ENCODE results near the gene TAF1C. TPM values are rescaled to one million over a fixed set of nuclear protein-coding genes. Genes with fewer than 3 reads are reported as not detected.

Gene TAF1C
- polyA plus RNA-seq, 2 of the 4 experiments (the other 2 are of a cell fraction), result 13.2 to 38.6 TPM

DNA sequence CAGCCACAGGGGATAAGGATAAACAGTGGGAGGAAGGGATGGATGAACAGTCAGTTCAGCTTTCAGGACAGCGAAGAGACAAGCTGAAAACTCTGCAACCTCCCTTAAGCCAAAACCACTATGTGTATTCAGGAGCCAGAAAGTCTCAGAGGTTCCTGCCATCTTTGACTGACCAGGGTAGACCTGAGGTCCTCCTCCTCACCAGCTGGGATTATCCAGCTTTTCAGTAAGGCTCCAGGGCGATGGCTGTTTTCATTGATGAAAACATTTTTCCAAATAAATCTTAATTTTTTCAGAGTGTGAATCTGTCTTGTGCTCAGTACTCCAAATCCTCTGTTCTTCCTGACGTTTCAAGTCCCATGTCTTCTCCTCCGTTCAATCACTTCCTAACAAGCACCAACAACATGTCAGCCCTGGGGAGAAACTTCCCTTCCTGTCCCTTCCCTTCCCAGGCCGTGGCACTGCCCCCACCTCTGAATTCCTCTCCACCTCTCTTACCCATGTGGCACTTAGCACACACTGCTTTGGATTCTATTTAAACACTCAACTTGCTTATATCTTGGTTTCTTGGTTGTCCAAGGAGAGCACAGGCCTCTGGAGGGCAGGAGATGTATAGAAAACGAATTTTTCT, 47.1 kb downstream of the TAF1C start:
- TF ChIP-seq HOXA7 (CRISPR knock-in tag; IDR thresholded peaks at IDR 0.05), result no peak
- TF ChIP-seq CEBPB (IDR thresholded peaks at IDR 0.05), result no peak
- TF ChIP-seq NFE2L2 (conservative IDR thresholded peaks at IDR 0.05; ENCODE audit: low read length), result no peak
- no peak for TF ChIP-seq EP300 (IDR thresholded peaks at IDR 0.05)
- no peak for TF ChIP-seq SMC3 (IDR thresholded peaks at IDR 0.05)
- no peak for TF ChIP-seq SREBF2 (IDR thresholded peaks at IDR 0.05)
- TF ChIP-seq CBX2 (IDR thresholded peaks at IDR 0.05; ENCODE audit: borderline replicate concordance, low read depth), result no peak
- TF ChIP-seq, protein P1, sequence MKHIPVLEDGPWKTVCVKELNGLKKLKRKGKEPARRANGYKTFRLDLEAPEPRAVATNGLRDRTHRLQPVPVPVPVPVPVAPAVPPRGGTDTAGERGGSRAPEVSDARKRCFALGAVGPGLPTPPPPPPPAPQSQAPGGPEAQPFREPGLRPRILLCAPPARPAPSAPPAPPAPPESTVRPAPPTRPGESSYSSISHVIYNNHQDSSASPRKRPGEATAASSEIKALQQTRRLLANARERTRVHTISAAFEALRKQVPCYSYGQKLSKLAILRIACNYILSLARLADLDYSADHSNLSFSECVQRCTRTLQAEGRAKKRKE (CRISPR knock-in tag; IDR thresholded peaks at IDR 0.05; ENCODE audit: low read depth), result no peak
- TF ChIP-seq JUNB (IDR thresholded peaks at IDR 0.05), result no peak
- TF ChIP-seq ZSCAN20 (CRISPR knock-in tag; IDR thresholded peaks at IDR 0.05), result no peak
- no peak for TF ChIP-seq POLR2A (IDR thresholded peaks at IDR 0.05; ENCODE audit: low read length)
- Histone ChIP-seq H3K27ac (no peak overlapping the region), H3K4me2 (no peak overlapping the region), H3K9me3 (no peaks in the 10 kb centered on the region), H3K4me3 (no peak overlapping the region), H3K4me1 (peaks cover 5% of the 10 kb centered on the region; the same call in 1 of the 3 replicates)
- ChIA-PET CTCF (interaction anchor here (0.6 to 2.0 kb wide), 6 partner anchors 8 to 183 kb away, joined by 3 to 6 read pairs (median 4); partner anchors contain the start of gene TAF1C), POLR2A (no interaction called here)
- FAIRE-seq (no peak), DNase-seq (ENCODE audit: low read depth in 1 of 2, low spot score in 1 of 2) (no peak), ATAC-seq (no peak)
- 66% methylated on average over 6 of the region's 6 CpGs for WGBS (ENCODE audit: missing lambda C conversion rate)

DNA sequence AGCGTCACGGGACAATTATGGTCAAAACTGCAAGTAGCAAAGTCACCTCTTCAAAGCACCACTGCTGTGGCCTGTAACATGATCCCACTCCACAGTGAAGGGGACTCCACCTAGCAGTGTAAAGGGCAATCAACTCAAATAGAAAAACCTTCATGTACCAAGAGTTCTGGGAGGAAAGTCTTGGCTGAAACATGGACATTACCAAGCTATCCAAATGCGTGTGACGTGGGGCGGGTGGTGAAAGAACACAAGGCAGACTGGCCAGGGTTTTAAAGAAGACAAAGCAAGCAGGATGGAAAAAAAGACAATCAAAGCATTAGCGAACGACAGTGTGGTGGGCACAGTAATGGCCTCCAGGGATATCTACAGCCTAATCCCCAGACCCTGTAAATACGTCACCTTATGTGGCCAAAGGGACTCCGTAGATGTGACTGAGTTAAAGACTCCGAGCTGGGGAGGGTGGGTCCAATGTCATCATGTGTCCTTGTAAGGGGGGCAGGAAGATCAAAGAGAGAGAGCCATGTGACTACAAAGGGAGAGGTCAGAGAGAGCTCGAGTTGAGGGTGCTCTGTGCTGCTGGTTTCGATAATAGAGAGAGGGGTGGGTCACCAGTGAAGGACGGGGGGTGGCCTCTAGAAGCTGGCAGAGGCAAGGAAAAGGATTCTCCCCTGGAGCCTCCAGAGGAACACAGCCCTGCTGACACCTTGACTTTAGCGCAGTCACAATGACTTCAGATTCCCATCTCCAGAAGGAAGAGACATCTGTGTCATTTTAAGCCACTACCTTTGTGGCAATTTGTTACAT, 47.8 kb downstream of the TAF1C start:
- H3K27ac ChIP-seq, result no peak overlapping the region
- ATAC-seq (no peak), FAIRE-seq (no peak), DNase-seq (ENCODE audit: low read depth in 1 of 2, low spot score in 1 of 2) (no peak)
- WGBS (ENCODE audit: missing lambda C conversion rate), result 81% methylated on average over 14 of the region's 14 CpGs
- H3K4me3 ChIP-seq, result no peak overlapping the region
- peaks cover 4% of the 10 kb centered on the region; the same call in 1 of the 3 replicates for H3K4me1 ChIP-seq
- ChIA-PET CTCF (interaction anchor here (0.6 to 2.0 kb wide), 9 partner anchors 7 to 182 kb away, joined by 3 to 6 read pairs (median 4); partner anchors contain the start of genes MBTPS1 and TAF1C), POLR2A (no interaction called here)
- TF ChIP-seq FOXS1 (CRISPR knock-in tag; IDR thresholded peaks at IDR 0.05) (no peak), ZC3H11A (IDR thresholded peaks at IDR 0.05) (no peak), KDM1A (IDR thresholded peaks at IDR 0.05; ENCODE audit: low read depth) (no peak), HEYL (CRISPR knock-in tag; IDR thresholded peaks at IDR 0.05) (no peak), BHLHE40 (IDR thresholded peaks at IDR 0.05; ENCODE audit: low read depth, low read length) (no peak), TP53 (CRISPR knock-in tag; IDR thresholded peaks at IDR 0.05) (no peak), SMC3 (IDR thresholded peaks at IDR 0.05) (no peak), CHD4 (IDR thresholded peaks at IDR 0.05; ENCODE audit: borderline replicate concordance) (no peak), CEBPB (IDR thresholded peaks at IDR 0.05) (no peak), RAD21 (conservative IDR thresholded peaks at IDR 0.05 in 1 of 2, IDR thresholded peaks at IDR 0.05 in 1 of 2) (no peak)
- TF ChIP-seq, protein P2, sequence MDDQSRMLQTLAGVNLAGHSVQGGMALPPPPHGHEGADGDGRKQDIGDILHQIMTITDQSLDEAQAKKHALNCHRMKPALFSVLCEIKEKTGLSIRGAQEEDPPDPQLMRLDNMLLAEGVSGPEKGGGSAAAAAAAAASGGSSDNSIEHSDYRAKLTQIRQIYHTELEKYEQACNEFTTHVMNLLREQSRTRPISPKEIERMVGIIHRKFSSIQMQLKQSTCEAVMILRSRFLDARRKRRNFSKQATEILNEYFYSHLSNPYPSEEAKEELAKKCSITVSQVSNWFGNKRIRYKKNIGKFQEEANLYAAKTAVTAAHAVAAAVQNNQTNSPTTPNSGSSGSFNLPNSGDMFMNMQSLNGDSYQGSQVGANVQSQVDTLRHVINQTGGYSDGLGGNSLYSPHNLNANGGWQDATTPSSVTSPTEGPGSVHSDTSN (IDR thresholded peaks at IDR 0.05), result no peak
- H3K9me3 ChIP-seq, result no peaks in the 10 kb centered on the region
- no peak overlapping the region for H3K4me2 ChIP-seq

DNA sequence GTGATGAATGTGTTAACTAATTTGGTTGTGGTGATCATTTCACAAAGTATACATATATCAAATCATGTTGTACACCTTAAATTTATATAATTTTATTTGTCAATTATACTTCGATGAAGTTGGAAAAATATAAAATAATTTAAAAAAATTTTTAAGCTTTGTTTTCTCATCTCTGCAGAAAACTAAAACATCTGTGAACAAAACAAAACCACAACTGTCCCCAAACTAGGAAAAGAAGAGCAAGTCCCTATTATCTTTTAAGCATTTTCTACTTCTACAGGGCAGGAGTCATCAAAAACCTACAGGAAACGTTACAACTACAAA, 48.4 kb downstream of the TAF1C start:
- TF ChIP-seq, protein P3, sequence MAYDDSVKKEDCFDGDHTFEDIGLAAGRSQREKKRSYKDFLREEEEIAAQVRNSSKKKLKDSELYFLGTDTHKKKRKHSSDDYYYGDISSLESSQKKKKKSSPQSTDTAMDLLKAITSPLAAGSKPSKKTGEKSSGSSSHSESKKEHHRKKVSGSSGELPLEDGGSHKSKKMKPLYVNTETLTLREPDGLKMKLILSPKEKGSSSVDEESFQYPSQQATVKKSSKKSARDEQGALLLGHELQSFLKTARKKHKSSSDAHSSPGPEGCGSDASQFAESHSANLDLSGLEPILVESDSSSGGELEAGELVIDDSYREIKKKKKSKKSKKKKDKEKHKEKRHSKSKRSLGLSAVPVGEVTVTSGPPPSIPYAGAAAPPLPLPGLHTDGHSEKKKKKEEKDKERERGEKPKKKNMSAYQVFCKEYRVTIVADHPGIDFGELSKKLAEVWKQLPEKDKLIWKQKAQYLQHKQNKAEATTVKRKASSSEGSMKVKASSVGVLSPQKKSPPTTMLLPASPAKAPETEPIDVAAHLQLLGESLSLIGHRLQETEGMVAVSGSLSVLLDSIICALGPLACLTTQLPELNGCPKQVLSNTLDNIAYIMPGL (CRISPR knock-in tag; IDR thresholded peaks at IDR 0.05; ENCODE audit: borderline replicate concordance), result no peak
- TF ChIP-seq ZC3H11A (IDR thresholded peaks at IDR 0.05) (no peak), CHD4 (IDR thresholded peaks at IDR 0.05; ENCODE audit: borderline replicate concordance) (no peak), CHD2 (IDR thresholded peaks at IDR 0.05; ENCODE audit: low read length, partially characterized antibody) (no peak), FOSL2 (IDR thresholded peaks at IDR 0.05) (no peak), FOSL2 (CRISPR knock-in tag; IDR thresholded peaks at IDR 0.05) (no peak), SREBF2 (IDR thresholded peaks at IDR 0.05) (no peak), NFE2L2 (conservative IDR thresholded peaks at IDR 0.05; ENCODE audit: low read length) (no peak), POLR2A (IDR thresholded peaks at IDR 0.05; ENCODE audit: low read length) (no peak), HOXB13 (CRISPR knock-in tag; IDR thresholded peaks at IDR 0.05; ENCODE audit: low read depth) (no peak), RARB (CRISPR knock-in tag; IDR thresholded peaks at IDR 0.05) (no peak), MAZ (IDR thresholded peaks at IDR 0.05; ENCODE audit: borderline replicate concordance, low read depth, low read length) (no peak), NPAS2 (CRISPR knock-in tag; IDR thresholded peaks at IDR 0.05; ENCODE audit: borderline replicate concordance) (no peak)
- TF ChIP-seq, protein P2 (IDR thresholded peaks at IDR 0.05), result no peak
- Histone ChIP-seq H3K4me3 (no peak overlapping the region), H3K4me1 (no peaks in the 10 kb centered on the region), H3K4me2 (no peak overlapping the region), H3K27ac (no peak overlapping the region), H3K9me3 (no peaks in the 10 kb centered on the region)
- FAIRE-seq, result no peak
- 73% methylated on average over 2 of the region's 2 CpGs for WGBS (ENCODE audit: missing lambda C conversion rate)
- ChIA-PET POLR2A (no interaction called here), CTCF (interaction anchor here (1.0 to 1.7 kb wide), 4 partner anchors 10 to 37 kb away, joined by 3 to 4 read pairs (median 4); partner anchors contain the start of gene MBTPS1)
- DNase-seq (ENCODE audit: low read depth in 1 of 2, low spot score in 1 of 2), result no peak
- ATAC-seq, result no peak
